H1 (cell line): ENCODE measurements around the gene MMP17. TPM values are rescaled to one million over a fixed set of nuclear protein-coding genes. Genes with fewer than 3 reads are reported as not detected.

Experiments
- CTCF ChIA-PET: fragments of 300-600 bp; sonication (Branson Sonifier 250); formaldehyde crosslinking; loops from one replicate; lab custom pipeline; 2021; ENCODE audit not compliant: partially characterized antibody; lab: Charles Lee
- POLR2A ChIA-PET: fragments of 300-600 bp; sonication (Branson Sonifier 250); formaldehyde crosslinking; loops from one replicate; lab custom pipeline; 2021; ENCODE audit warnings: inconsistent platforms; ENCODE audit not compliant: partially characterized antibody; lab: Charles Lee
- DNase-seq, 2 experiments: peaks; one replicate each; pipeline versions ENCODE4 v3.0.0 to v3.0.0-alpha.2; 2010 to 2022; ENCODE audit warnings: low spot score in 2 of 2, low read depth in 1 of 2, mixed read lengths in 1 of 2
- FAIRE-seq: peaks from 2 replicates; lab custom pipeline; 2011; peaks lifted over from hg19 to GRCh38; lab: Jason Lieb, UNC
- H2AFZ ChIP-seq: 2 replicates; pipeline ENCODE4 v1.8.1; 2012; ENCODE audit warnings: low read length, inconsistent platforms
- H2AK5ac ChIP-seq: 2 replicates; pipeline ENCODE4 v1.6.1; 2013; ENCODE audit warnings: low read depth, low read length
- H2BK120ac ChIP-seq: replicated peaks from 2 replicates; pipeline ENCODE3; 2013; ENCODE audit warnings: low read depth, low read length, inconsistent platforms
- H2BK12ac ChIP-seq: 2 replicates; pipeline ENCODE4 v1.6.1; 2013; ENCODE audit warnings: low read depth, low read length
- H2BK15ac ChIP-seq: 2 replicates; pipeline ENCODE4 v1.6.1; 2013; ENCODE audit warnings: low read length
- H2BK20ac ChIP-seq: 2 replicates; pipeline ENCODE4 v1.6.1; 2013; ENCODE audit warnings: low read length
- H2BK5ac ChIP-seq: 2 replicates; pipeline ENCODE4 v1.6.1; 2013; ENCODE audit warnings: low read depth, low read length
- H3K14ac ChIP-seq: 2 replicates; pipeline ENCODE4 v1.6.1; 2013; ENCODE audit warnings: inconsistent platforms; ENCODE audit not compliant: insufficient read length
- H3K18ac ChIP-seq: 2 replicates; pipeline ENCODE4 v1.6.1; 2013; ENCODE audit warnings: low read length; ENCODE audit errors: extremely low read depth
- H3K23ac ChIP-seq: 2 replicates; pipeline ENCODE4 v1.6.1; 2013; ENCODE audit warnings: inconsistent platforms; ENCODE audit not compliant: insufficient read length
- H3K23me2 ChIP-seq: 2 replicates; pipeline ENCODE4 v1.6.1; 2013; ENCODE audit warnings: low read depth, low read length
- H3K27ac ChIP-seq: 2 replicates; pipeline ENCODE4 v1.6.1; 2011; ENCODE audit warnings: low read depth, low read length, inconsistent platforms
- H3K27me3 ChIP-seq, 4 experiments: replicated peaks in 1 of 4; 1 replicate in 1 of 4; 2 replicates in 3 of 4; pipeline versions ENCODE4 v1.6.1 to v1.8.1; 2011 to 2013; ENCODE audit warnings: low read length in 3 of 4, mild to moderate bottlenecking in 3 of 4, inconsistent platforms in 2 of 4, mixed read lengths in 2 of 4, moderate library complexity in 1 of 4; ENCODE audit not compliant: control insufficient read depth in 3 of 4, insufficient read depth in 3 of 4; ENCODE audit errors: extremely low read depth in 1 of 4
- H3K36me3 ChIP-seq, 4 experiments: 2 replicates each; pipeline versions ENCODE4 v1.6.1 to v1.8.1; 2011 to 2013; ENCODE audit warnings: mild to moderate bottlenecking in 4 of 4, low read length in 3 of 4, moderate library complexity in 2 of 4, control low read depth in 1 of 4, inconsistent platforms in 1 of 4; ENCODE audit not compliant: insufficient read depth in 4 of 4, control insufficient read depth in 2 of 4
- H3K4ac ChIP-seq: replicated peaks from 2 replicates; pipeline ENCODE3; 2013; ENCODE audit warnings: low read length, low read depth, mixed read lengths, inconsistent platforms; ENCODE audit not compliant: insufficient read length
- H3K4me1 ChIP-seq, 4 experiments: replicated peaks in 1 of 4; 1 replicate in 1 of 4; 2 replicates in 3 of 4; pipeline versions ENCODE4 v1.6.1 to v1.8.1; 2011 to 2013; ENCODE audit warnings: low read length in 3 of 4, inconsistent platforms in 2 of 4, mixed read lengths in 1 of 4; ENCODE audit not compliant: insufficient read depth in 4 of 4, control insufficient read depth in 3 of 4
- H3K4me2 ChIP-seq, 2 experiments: 2 replicates each; pipeline versions ENCODE4 v1.6.1 to v1.8.1; 2011 to 2013; ENCODE audit warnings: low read depth in 2 of 2, low read length in 2 of 2, control low read depth in 1 of 2, inconsistent platforms in 1 of 2, mild to moderate bottlenecking in 1 of 2; ENCODE audit not compliant: insufficient read depth in 1 of 2
- H3K4me3 ChIP-seq, 4 experiments: fragments of 200-600, 300-600 bp in 1 of 4; sonication (generic), shearing (Covaris generic), sonication (Bioruptor Twin) in 1 of 4; 2 replicates each; pipeline versions ENCODE4 v1.5.1 to v1.8.1; 2011 to 2016; ENCODE audit warnings: low read length in 4 of 4, low read depth in 3 of 4, control low read depth in 2 of 4, inconsistent platforms in 2 of 4, mild to moderate bottlenecking in 2 of 4, mixed read lengths in 1 of 4, moderate library complexity in 1 of 4; ENCODE audit not compliant: insufficient read depth in 2 of 4; ENCODE audit errors: extremely low read depth in 1 of 4
- H3K56ac ChIP-seq: replicated peaks from 2 replicates; pipeline ENCODE3; 2013; ENCODE audit warnings: low read depth, mild to moderate bottlenecking, mixed read lengths, low read length, inconsistent platforms; ENCODE audit not compliant: insufficient read length
- H3K79me1 ChIP-seq: 2 replicates; pipeline ENCODE4 v1.6.1; 2013; ENCODE audit warnings: low read depth, low read length, control low read depth
- H3K79me2 ChIP-seq, 2 experiments: 2 replicates each; pipeline versions ENCODE4 v1.6.1 to v1.8.1; 2012 to 2013; ENCODE audit warnings: low read length in 2 of 2, mild to moderate bottlenecking in 2 of 2, inconsistent platforms in 1 of 2; ENCODE audit not compliant: insufficient read depth in 2 of 2, control insufficient read depth in 1 of 2
- H3K9ac ChIP-seq, 4 experiments: replicated peaks in 1 of 4; 1 replicate in 1 of 4; 2 replicates in 3 of 4; pipeline versions ENCODE4 v1.6.1 to v1.8.1; 2011 to 2013; ENCODE audit warnings: low read depth in 3 of 4, low read length in 3 of 4, control low read depth in 2 of 4, mild to moderate bottlenecking in 2 of 4, moderate library complexity in 2 of 4, inconsistent platforms in 1 of 4; ENCODE audit errors: extremely low read depth in 1 of 4
- H3K9me3 ChIP-seq, 2 experiments: 2 replicates each; pipeline versions ENCODE4 v1.6.1 to v1.8.1; 2012 to 2013; ENCODE audit warnings: mild to moderate bottlenecking in 2 of 2, moderate library complexity in 2 of 2, control low read depth in 1 of 2, inconsistent platforms in 1 of 2, low read depth in 1 of 2, low read length in 1 of 2, mixed read lengths in 1 of 2; ENCODE audit not compliant: insufficient read depth in 2 of 2
- H4K20me1 ChIP-seq, 2 experiments: replicated peaks in 1 of 2; 2 replicates each; pipeline versions ENCODE3 to v1.8.1; 2011 to 2013; ENCODE audit warnings: inconsistent platforms in 2 of 2, low read length in 2 of 2, mild to moderate bottlenecking in 1 of 2; ENCODE audit not compliant: insufficient read depth in 2 of 2, control insufficient read depth in 1 of 2
- H4K5ac ChIP-seq: 2 replicates; pipeline ENCODE4 v1.6.1; 2013; ENCODE audit warnings: low read length, low read depth, mixed read lengths, inconsistent platforms; ENCODE audit not compliant: insufficient read length
- H4K8ac ChIP-seq: 2 replicates; pipeline ENCODE4 v1.8.0; 2013; ENCODE audit warnings: mild to moderate bottlenecking, moderate library complexity, low read length, inconsistent platforms; ENCODE audit not compliant: insufficient read depth; ENCODE audit errors: extremely low read depth
- H4K91ac ChIP-seq: replicated peaks from 2 replicates; pipeline ENCODE3; 2013; ENCODE audit warnings: low read length, mixed read lengths, inconsistent platforms; ENCODE audit not compliant: insufficient read length
- ASH2L ChIP-seq: fragments of 200-600, 300-600 bp; sonication (generic); IDR thresholded peaks from one replicate; pipeline ENCODE4 v1.7.1; 2017; ENCODE audit warnings: low read length
- ATF3 ChIP-seq: IDR thresholded peaks from 2 replicates; pipeline ENCODE4 v1.6.1; 2011; ENCODE audit warnings: low read depth, mild to moderate bottlenecking, low read length; ENCODE audit not compliant: insufficient read depth
- CBX5 ChIP-seq: fragments of 300-800, 300-1000 bp; sonication (generic); IDR thresholded peaks from 2 replicates; pipeline ENCODE4 v1.7.1; 2016; ENCODE audit warnings: antibody characterized with exemption, low read length, low read depth
- E2F6 ChIP-seq: IDR thresholded peaks from 2 replicates; pipeline ENCODE4 v1.6.1; 2012; ENCODE audit warnings: inconsistent platforms
- EZH2 ChIP-seq: fragments of 200-600 bp; sonication (generic); IDR thresholded peaks from 2 replicates; pipeline ENCODE4 v1.7.1; 2012; ENCODE audit warnings: low read depth, mild to moderate bottlenecking, moderate library complexity, low read length, inconsistent platforms; ENCODE audit not compliant: severe bottlenecking
- KDM1A ChIP-seq: fragments of 200-600, 300-600 bp; sonication (generic); IDR thresholded peaks from 2 replicates; pipeline ENCODE4 v1.7.1; 2016; ENCODE audit warnings: mild to moderate bottlenecking, low read length, borderline replicate concordance
- POLR2AphosphoS5 ChIP-seq: IDR thresholded peaks from 2 replicates; pipeline ENCODE4 v1.6.1; 2011; ENCODE audit warnings: low read depth, low read length
- RFX5 ChIP-seq: IDR thresholded peaks from 2 replicates; pipeline ENCODE4 v1.6.1; 2011; ENCODE audit warnings: low read depth, low read length, improper control_type of control experiment, borderline replicate concordance
- SAP30 ChIP-seq: fragments of 300-600 bp; sonication (generic); IDR thresholded peaks from 2 replicates; pipeline ENCODE4 v1.7.1; 2012; ENCODE audit warnings: low read length, moderate library complexity, mild to moderate bottlenecking, inconsistent platforms; ENCODE audit not compliant: insufficient read depth, insufficient replicate concordance
- SP4 ChIP-seq: IDR thresholded peaks from 2 replicates; pipeline ENCODE4 v1.6.1; 2012; ENCODE audit warnings: low read length, inconsistent platforms
- TEAD4 ChIP-seq: IDR thresholded peaks from 2 replicates; pipeline ENCODE4 v1.6.1; 2012; ENCODE audit warnings: low read depth, low read length, inconsistent platforms, mixed read lengths
- WGBS, 2 experiments: shearing (Covaris generic) in 1 of 2; methylation state at CpG; one replicate each; pipeline versions ENCODE4 v1.1.6 to v1.1.7; 2013 to 2015; ENCODE audit warnings: low lambda C conversion rate in 2 of 2, mixed read lengths in 2 of 2, inconsistent platforms in 1 of 2, low coverage in 1 of 2, missing lambda C conversion rate in 1 of 2; ENCODE audit not compliant: insufficient replicate concordance in 2 of 2, insufficient coverage in 1 of 2, insufficient read length in 1 of 2; ENCODE audit errors: extremely low coverage in 1 of 2, missing lambda C conversion rate in 1 of 2; 5-methylcytosine and 5-hydroxymethylcytosine counted together
- polyA plus RNA-seq, 7 experiments: library from polyadenylated mRNA; depleted of rRNA in 3 of 7; stranded (reverse) in 5 of 7; unstranded in 2 of 7; fragments of >200 nt in 5 of 7; fragments of 200-250 nt in 2 of 7; gene quantifications; 1 replicate in 5 of 7; 2 replicates in 1 of 7; 4 replicates in 1 of 7; pipeline versions ENCODE4 v1.2.1 to v1.2.3, GENCODE V29; 2011 to 2013; ENCODE audit warnings: missing spikeins in 2 of 7, mixed read lengths in 2 of 7
- total RNA-seq: library from RNA; stranded (reverse); fragmentation: NEBNext Ultra II Directional; extraction: Animal tissue kit (Norgen Biotek cat#: 25700); gene quantifications from 2 replicates; pipeline ENCODE4 v1.2.1, GENCODE V29; 2021

The MMP17 gene
- total and polyA plus RNA-seq, 2 of the 8 experiments (the other 6 are each of a cell fraction or from before 2014, with no cell fraction given), result 41.3 to 53.8 TPM

- Histone ChIP-seq H4K91ac (no peak overlapping the region), H3K27ac (no peak overlapping the region), H2BK5ac (0 out of 2 replicates have a peak overlapping the region, but pooled peaks have one; percentile 21), H3K9ac (no peak overlapping the region), H2AK5ac (peak overlapping the region; percentile 3; the same call in 1 of the 2 replicates), H2BK20ac (no peak overlapping the region), H2BK12ac (0 out of 2 replicates have a peak overlapping the region, but pooled peaks have one; percentile 14), H3K27me3 (no peaks in the 10 kb centered on the region; a peak in 1 of 7 replicates), H2BK15ac (no peak overlapping the region; the same call in 1 of the 2 replicates), H3K4ac (no peak overlapping the region), H3K23me2 (no peaks in the 10 kb centered on the region; the same call in 1 of the 2 replicates), H4K20me1 (peaks cover 0 to 1% of the 10 kb centered on the region in 2 experiments), H3K36me3 (peaks cover 0 to 18% (median 0%) of the 10 kb centered on the region in 4 experiments; a peak in 3 of 8 replicates), H3K4me1 (peaks cover 0 to 9% (median 3%) of the 10 kb centered on the region in 4 experiments; a peak in 3 of 7 replicates), H2AFZ (no peak overlapping the region), H3K14ac (no peak overlapping the region), H3K18ac (no peak overlapping the region), H2BK120ac (no peak overlapping the region), H3K79me2 (no peaks in the 10 kb centered on the region), H3K23ac (no peak overlapping the region), H3K4me2 (no peak overlapping the region), H3K4me3 (no peak overlapping the region), H3K9me3 (no peaks in the 10 kb centered on the region), H3K56ac (no peak overlapping the region), H4K8ac (no peak overlapping the region), H3K79me1 (no peaks in the 10 kb centered on the region), H4K5ac (no peak overlapping the region)
- FAIRE-seq, result no peak
- ChIA-PET POLR2A (interaction anchor here (1.0 to 3.1 kb wide), 8 partner anchors 9 to 977 kb away, joined by 3 to 22 read pairs (median 3); partner anchors contain the start of gene PUS1), CTCF (interaction anchor here (1.2 kb wide), 1 partner anchor 61 kb away, joined by 3 read pairs; no protein-coding TSS in a partner anchor)
- 93% methylated on average over 16 of the region's 16 CpGs; no CpG with 5 or more reads in 1 of the 2 experiments for WGBS, 2 experiments
- no peak for DNase-seq
- TF ChIP-seq TEAD4 (no peak), ATF3 (no peak), CBX5 (no peak), RFX5 (no peak), ASH2L (no peak), KDM1A (no peak), SP4 (no peak), E2F6 (no peak), POLR2AphosphoS5 (no peak; the same call in 1 of the 2 replicates), EZH2 (no peak), SAP30 (no peak)
These were observed 26.8 kb downstream of the MMP17 start for GRCh38 chr12:131854861-131855476.
